KMS-11 (cell line): ENCODE data around the gene BTBD2.

Experiments
- H2AFZ ChIP-seq: fragments of 200-600 bp; sonication (generic); 2 replicates; pipeline ENCODE4 v1.6.1; 2016; ENCODE audit warnings: antibody characterized with exemption, mixed run types, low read depth
- H3K27ac ChIP-seq: fragments of 200-600 bp; sonication (generic); 2 replicates; pipeline ENCODE4 v1.6.1; 2016; ENCODE audit warnings: mild to moderate bottlenecking, mixed run types
- H3K27me3 ChIP-seq: fragments of 200-600 bp; sonication (generic); 2 replicates; pipeline ENCODE4 v1.6.1; 2017; ENCODE audit warnings: mild to moderate bottlenecking, low read depth, mixed run types, moderate library complexity; ENCODE audit not compliant: insufficient read depth
- H3K36me3 ChIP-seq: fragments of 200-600 bp; sonication (generic); 2 replicates; pipeline ENCODE4 v1.6.1; 2017; ENCODE audit warnings: mild to moderate bottlenecking, mixed run types; ENCODE audit not compliant: insufficient read depth
- H3K4me1 ChIP-seq: fragments of 200-600 bp; sonication (generic); 2 replicates; pipeline ENCODE4 v1.6.1; 2016; ENCODE audit warnings: mild to moderate bottlenecking, low read depth, mixed run types; ENCODE audit not compliant: poor library complexity, severe bottlenecking
- H3K4me2 ChIP-seq: fragments of 200-600 bp; sonication (generic); 2 replicates; pipeline ENCODE4 v1.7.0; 2016; ENCODE audit warnings: mild to moderate bottlenecking, mixed run types
- H3K4me3 ChIP-seq: fragments of 200-600 bp; sonication (generic); IDR thresholded peaks from 2 replicates; pipeline ENCODE4 v1.6.1; 2017; ENCODE audit warnings: low read depth, low read length, mixed read lengths; ENCODE audit not compliant: insufficient read depth
- H3K79me2 ChIP-seq: fragments of 200-600 bp; sonication (generic); 2 replicates; pipeline ENCODE4 v1.6.1; 2016; ENCODE audit warnings: low read depth, mixed run types; ENCODE audit not compliant: insufficient read depth
- H3K9ac ChIP-seq: fragments of 200-600 bp; sonication (generic); 2 replicates; pipeline ENCODE4 v1.6.1; 2016; ENCODE audit warnings: mild to moderate bottlenecking, mixed run types
- H4K20me1 ChIP-seq: fragments of 200-600 bp; sonication (generic); 2 replicates; pipeline ENCODE4 v1.6.1; 2016; ENCODE audit warnings: mild to moderate bottlenecking, mixed run types; ENCODE audit not compliant: insufficient read depth
- TF ChIP-seq, protein P1 (sequence below): fragments of 200-600 bp; sonication (generic); conservative IDR thresholded peaks from 2 replicates; pipeline ENCODE4 v1.6.1; 2017; ENCODE audit warnings: low read depth, mild to moderate bottlenecking, antibody characterized with exemption, low read length, moderate library complexity, mixed read lengths

BTBD2 gene

DNA sequence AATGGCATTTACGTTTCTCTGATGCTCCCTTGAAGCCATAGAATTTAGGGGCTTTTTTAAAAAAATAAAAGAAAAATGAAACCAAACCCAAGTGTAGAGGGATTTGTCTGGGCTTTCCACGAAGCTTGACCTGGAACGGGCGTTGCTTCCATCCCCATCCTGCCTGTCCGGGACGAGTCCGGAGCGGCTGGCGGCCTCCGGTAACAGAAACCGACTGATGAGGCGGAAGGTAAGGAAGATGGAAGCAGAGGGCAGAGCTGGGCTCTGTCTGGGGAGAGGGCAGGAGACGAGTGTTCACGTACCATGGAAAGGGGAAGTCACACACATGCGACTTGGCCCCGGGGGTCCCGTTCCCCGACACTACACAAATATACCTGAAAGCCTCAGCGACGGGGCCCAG, 34.3 kb downstream of the BTBD2 start:
- Histone ChIP-seq H3K9ac (no peak overlapping the region), H3K27me3 (no peaks in the 10 kb centered on the region), H3K79me2 (no peaks in the 10 kb centered on the region), H3K36me3 (peaks cover 3% of the 10 kb centered on the region; the same call in 1 of the 2 replicates), H3K4me3 (no peak overlapping the region), H2AFZ (no peak overlapping the region), H3K4me2 (no peak overlapping the region), H3K27ac (no peak overlapping the region), H4K20me1 (no peaks in the 10 kb centered on the region), H3K4me1 (no peaks in the 10 kb centered on the region)
- TF ChIP-seq, protein P1, sequence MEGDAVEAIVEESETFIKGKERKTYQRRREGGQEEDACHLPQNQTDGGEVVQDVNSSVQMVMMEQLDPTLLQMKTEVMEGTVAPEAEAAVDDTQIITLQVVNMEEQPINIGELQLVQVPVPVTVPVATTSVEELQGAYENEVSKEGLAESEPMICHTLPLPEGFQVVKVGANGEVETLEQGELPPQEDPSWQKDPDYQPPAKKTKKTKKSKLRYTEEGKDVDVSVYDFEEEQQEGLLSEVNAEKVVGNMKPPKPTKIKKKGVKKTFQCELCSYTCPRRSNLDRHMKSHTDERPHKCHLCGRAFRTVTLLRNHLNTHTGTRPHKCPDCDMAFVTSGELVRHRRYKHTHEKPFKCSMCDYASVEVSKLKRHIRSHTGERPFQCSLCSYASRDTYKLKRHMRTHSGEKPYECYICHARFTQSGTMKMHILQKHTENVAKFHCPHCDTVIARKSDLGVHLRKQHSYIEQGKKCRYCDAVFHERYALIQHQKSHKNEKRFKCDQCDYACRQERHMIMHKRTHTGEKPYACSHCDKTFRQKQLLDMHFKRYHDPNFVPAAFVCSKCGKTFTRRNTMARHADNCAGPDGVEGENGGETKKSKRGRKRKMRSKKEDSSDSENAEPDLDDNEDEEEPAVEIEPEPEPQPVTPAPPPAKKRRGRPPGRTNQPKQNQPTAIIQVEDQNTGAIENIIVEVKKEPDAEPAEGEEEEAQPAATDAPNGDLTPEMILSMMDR, result no peak

DNA sequence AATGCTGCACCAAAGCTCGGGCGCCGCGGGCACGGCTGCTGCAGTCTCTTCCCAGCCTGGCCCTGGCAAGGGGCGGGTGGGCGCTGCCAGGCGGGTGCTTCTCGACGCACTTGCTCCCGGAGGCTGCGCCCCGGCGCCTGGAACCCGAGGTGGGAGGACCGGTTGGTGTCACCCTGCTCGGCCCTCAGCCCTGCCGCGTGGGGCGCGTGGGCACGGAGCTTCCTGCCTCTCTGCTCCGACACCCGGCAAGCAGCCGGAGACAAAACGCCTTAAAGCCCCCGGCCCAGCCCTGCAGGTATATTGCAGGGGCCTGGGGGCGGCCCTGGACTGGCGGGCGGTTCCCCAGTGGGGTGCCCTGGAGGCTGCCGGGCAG, 34.7 kb downstream of the BTBD2 start:
- H3K4me1 ChIP-seq, result no peaks in the 10 kb centered on the region
- no peaks in the 10 kb centered on the region for H4K20me1 ChIP-seq
- H3K79me2 ChIP-seq, result no peaks in the 10 kb centered on the region
- H3K4me2 ChIP-seq, result no peak overlapping the region
- H3K4me3 ChIP-seq, result no peak overlapping the region
- no peaks in the 10 kb centered on the region for H3K27me3 ChIP-seq
- TF ChIP-seq, protein P1, result no peak
- no peak overlapping the region for H3K27ac ChIP-seq
- peaks cover 3% of the 10 kb centered on the region; the same call in 1 of the 2 replicates for H3K36me3 ChIP-seq
- no peak overlapping the region for H2AFZ ChIP-seq
- no peak overlapping the region for H3K9ac ChIP-seq

DNA sequence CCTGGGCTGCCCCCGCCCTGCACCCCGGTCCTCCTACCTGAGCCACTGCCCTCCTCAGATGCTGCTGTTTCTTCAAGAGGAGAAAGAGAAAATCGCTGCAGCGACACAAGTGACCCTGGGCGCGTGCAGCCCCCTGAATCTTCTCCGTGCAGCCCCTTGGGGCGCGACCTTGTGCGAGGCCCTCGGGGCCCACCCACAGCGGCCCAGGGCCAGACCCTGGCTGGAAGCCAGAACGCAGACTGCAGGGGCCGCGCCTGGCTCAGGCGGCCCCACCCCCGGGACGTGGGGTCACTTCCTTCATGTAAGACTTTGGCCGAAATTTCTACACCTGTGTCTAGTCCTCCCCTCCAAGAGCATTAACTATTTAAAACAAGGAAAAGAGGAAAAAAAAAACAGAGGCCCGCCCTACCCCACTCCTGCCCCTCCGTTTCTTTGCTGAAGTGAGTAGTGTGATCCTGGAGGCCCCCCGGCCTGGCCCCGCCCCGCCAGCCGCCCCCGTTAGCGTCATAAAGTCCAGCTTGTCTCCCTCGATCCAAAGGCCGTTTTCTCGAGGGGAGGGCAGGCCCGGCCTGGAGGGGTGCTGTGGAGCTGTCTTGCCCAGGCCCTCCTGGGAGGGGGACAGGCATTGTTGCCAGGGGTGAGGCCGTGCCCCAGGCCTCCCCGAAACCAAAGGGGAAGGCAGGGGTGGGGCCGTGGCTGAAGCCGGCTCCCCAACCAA, 35.3 kb downstream of the BTBD2 start:
- Histone ChIP-seq H3K9ac (no peak overlapping the region), H3K27ac (no peak overlapping the region), H3K36me3 (peaks cover 3% of the 10 kb centered on the region; the same call in 1 of the 2 replicates), H3K79me2 (0 out of 2 replicates have a peak, but pooled peaks cover under 1% of the 10 kb centered on the region), H3K4me1 (no peaks in the 10 kb centered on the region), H3K4me2 (no peak overlapping the region), H2AFZ (no peak overlapping the region), H3K27me3 (no peaks in the 10 kb centered on the region), H3K4me3 (no peak overlapping the region), H4K20me1 (no peaks in the 10 kb centered on the region)
- TF ChIP-seq, protein P1, result no peak

DNA sequence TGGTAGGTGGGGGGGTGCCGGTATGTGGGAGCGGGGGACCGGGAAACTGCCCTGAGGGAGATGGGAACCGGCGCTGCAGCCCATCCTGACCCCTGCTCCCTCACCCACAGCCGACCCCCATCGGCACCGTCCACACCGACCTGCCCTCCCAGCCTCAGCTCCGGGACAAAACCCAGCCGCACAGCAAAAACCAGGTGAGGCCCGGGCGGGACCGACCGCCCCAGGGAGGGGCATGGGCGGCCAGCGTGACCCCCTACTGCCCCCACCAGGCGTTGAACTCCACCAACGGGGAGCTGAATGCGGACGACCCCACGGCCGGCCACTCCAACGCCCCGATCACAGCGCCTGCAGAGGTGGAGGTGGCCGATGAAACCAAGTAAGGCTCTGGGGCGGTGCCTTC, 35.9 kb downstream of the BTBD2 start:
- H3K4me1 ChIP-seq, result no peaks in the 10 kb centered on the region
- H3K4me2 ChIP-seq, result no peak overlapping the region
- no peaks in the 10 kb centered on the region for H3K27me3 ChIP-seq
- H3K9ac ChIP-seq, result no peak overlapping the region
- TF ChIP-seq, protein P1, result no peak
- no peak overlapping the region for H3K4me3 ChIP-seq
- no peak overlapping the region for H2AFZ ChIP-seq
- H3K79me2 ChIP-seq, result peaks cover 6% of the 10 kb centered on the region; the same call in 1 of the 2 replicates
- peaks cover 3% of the 10 kb centered on the region; the same call in 1 of the 2 replicates for H3K36me3 ChIP-seq
- no peak overlapping the region for H3K27ac ChIP-seq
- no peaks in the 10 kb centered on the region for H4K20me1 ChIP-seq
